CD4-positive, alpha-beta T cell treated with Interleukin-15 for 1 hour (primary cell): ENCODE results near the gene CELSR3.

Experiments used
- DNase-seq: peaks from one replicate; pipeline ENCODE4 v3.0.0-alpha.2; 2020

The CELSR3 gene

DNA sequence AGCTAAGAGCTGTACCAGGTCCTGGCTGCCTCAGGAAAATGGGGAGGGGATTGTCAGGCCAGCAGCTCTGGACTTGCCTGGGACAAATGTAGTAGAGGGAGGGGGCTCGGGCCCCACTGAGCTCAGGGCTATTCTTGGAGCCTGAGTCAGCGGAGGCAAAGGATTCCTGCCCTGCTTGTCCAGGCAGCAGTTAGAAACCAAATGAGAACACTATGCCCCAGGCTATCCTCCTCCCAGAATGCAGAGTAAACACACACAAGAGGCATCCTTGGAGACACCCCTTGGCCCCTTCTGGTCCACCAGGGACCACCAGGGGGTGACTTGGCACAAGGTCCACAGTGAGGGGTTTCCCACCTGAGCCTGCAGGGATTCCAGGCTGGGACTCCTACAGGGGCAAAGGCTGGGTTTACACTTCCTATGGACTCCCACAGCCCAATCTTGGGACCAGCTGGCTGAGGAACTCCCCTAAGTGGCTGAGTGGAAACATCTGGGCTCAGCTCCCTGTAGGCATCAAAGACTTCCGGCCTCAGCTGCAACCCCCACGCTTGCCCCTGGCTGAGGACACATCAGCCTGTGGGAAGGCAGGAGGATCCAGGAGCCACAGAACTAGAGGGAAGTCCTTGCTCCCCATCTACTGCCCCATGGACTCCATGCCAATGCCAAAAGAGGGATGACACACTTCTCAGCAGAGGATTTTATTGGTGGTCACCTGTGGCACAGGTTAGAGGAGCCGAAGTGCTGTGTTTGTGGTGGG is 64.2 kb downstream of the CELSR3 start:
- no peak for DNase-seq

- no peak for DNase-seq
These were observed 65.3 kb downstream of the CELSR3 start for GRCh38 chr3:48597408-48597800.

DNA sequence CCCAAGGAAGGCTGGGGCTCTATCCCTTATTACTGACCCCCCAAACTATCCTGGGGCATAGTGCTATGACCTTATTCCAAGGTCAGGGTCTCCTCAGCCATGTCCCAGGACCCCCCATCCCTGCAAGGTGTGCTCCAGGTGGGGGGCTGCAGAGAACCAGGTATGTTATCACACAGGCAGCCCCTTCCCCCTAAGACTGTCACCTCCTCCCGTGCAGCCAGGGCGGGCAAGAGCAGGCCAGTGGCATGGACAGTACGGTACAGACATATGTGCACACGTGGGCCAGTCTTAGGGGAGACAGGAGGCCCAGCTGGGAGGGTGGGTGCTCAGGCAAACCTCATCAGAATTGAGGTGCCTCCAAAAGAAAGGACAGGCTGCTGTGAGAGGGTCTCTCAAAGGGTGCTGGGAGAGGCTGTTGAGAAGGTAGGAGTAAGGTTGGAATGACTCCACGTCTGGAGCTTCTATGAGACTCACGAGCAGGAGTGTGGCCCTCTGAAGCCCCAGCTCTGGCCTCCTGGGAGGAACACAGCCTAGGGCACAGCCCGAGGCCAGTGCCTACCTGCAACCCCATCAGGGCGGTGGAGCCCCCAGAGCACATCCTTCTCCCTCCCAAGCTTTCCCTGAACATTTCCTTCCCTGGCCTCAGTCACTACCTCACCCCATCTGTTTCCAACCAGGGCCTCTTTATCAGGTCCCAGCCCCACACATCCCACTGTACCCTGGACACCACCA is 65.8 kb downstream of the CELSR3 start:
- no peak for DNase-seq

GRCh38 chr3:48596157-48596556 is 66.5 kb downstream of the CELSR3 start:
- DNase-seq, result no peak

- peak; percentile 29 for DNase-seq
These were observed 67.1 kb downstream of the CELSR3 start for GRCh38 chr3:48595526-48596121.

- DNase-seq, result no peak
These were observed 67.6 kb downstream of the CELSR3 start, which contains the start of gene COL7A1 for GRCh38 chr3:48595075-48595525. TSS of gene COL7A1 (minus strand) at chr3:48595329. CDS start at chr3:48595159, 170 bp downstream.

GRCh38 chr3:48594417-48595049 is 68.2 kb downstream of the CELSR3 start:
- DNase-seq, result no peak

- no peak for DNase-seq
These were observed 69.3 kb downstream of the CELSR3 start for GRCh38 chr3:48593337-48593736.

- no peak for DNase-seq
These were observed 70.1 kb downstream of the CELSR3 start for GRCh38 chr3:48592519-48593087.

GRCh38 chr3:48591886-48592518 is 70.7 kb downstream of the CELSR3 start:
- no peak for DNase-seq

GRCh38 chr3:48591436-48591835 is 71.2 kb downstream of the CELSR3 start:
- no peak for DNase-seq

- DNase-seq, result no peak
These were observed 74.5 kb downstream of the CELSR3 start for GRCh38 chr3:48588230-48588629.

GRCh38 chr3:48587686-48588085 is 75.0 kb downstream of the CELSR3 start:
- DNase-seq, result no peak
